Measurements from ENCODE around the gene TEX52.

Gene TEX52

DNA sequence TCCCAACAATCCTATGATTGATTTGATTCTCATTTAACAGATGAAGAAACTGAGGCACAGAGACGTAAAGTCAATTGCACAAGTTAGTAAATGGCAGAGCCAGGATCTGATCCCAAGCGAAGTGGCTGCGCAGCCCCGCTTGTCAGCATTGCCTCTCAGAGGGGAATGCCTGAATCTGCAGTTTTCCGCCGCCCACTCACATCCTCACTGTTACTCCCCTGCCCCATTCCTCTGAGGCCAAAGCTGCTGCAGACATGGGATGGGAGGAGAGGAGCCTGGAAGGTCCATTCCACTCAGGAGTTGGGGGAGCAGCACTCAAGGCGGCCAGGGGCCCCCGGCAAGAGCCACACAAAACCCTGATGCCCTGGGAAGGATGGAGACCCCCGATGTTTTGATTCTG, 23.0 kb downstream of the TEX52 start:
- Histone ChIP-seq H3K9ac (no peak overlapping the region), H3K36me3 (ENCODE audit: control insufficient read depth, insufficient read depth, low read length) (no peaks in the 10 kb centered on the region)

GRCh38 chr12:2833327-2833726, 23.5 kb downstream of the TEX52 start:
- TF ChIP-seq CTCF (IDR thresholded peaks at IDR 0.05) = no peak
- H3K27me3 ChIP-seq (ENCODE audit: control insufficient read depth, insufficient read depth, low read length) = no peaks in the 10 kb centered on the region
- no peak overlapping the region for H3K27ac ChIP-seq
- no peak overlapping the region for H2AFZ ChIP-seq
- H3K36me3 ChIP-seq (ENCODE audit: control insufficient read depth, insufficient read depth, low read length) = no peaks in the 10 kb centered on the region
- no peaks in the 10 kb centered on the region for H3K9me3 ChIP-seq (ENCODE audit: control insufficient read depth, low read length)
- H3K4me3 ChIP-seq (ENCODE audit: low read depth, low read length) = no peak overlapping the region
- no peak overlapping the region for H3K9ac ChIP-seq
- H3K79me2 ChIP-seq = no peaks in the 10 kb centered on the region
- H3K4me2 ChIP-seq (ENCODE audit: low read length) = no peak overlapping the region
- H3K4me1 ChIP-seq = no peaks in the 10 kb centered on the region

More for the DNA sequence above, 23.0 kb downstream of the TEX52 start:
- Histone ChIP-seq H2AFZ (no peak overlapping the region), H3K4me1 (no peaks in the 10 kb centered on the region), H3K27me3 (ENCODE audit: control insufficient read depth, insufficient read depth, low read length) (no peaks in the 10 kb centered on the region), H3K4me2 (ENCODE audit: low read length) (no peak overlapping the region), H3K79me2 (no peaks in the 10 kb centered on the region), H3K27ac (no peak overlapping the region), H3K9me3 (ENCODE audit: control insufficient read depth, low read length) (no peaks in the 10 kb centered on the region), H3K4me3 (ENCODE audit: low read depth, low read length) (no peak overlapping the region)
- TF ChIP-seq CTCF (IDR thresholded peaks at IDR 0.05) = no peak

- no peak for TF ChIP-seq CTCF (IDR thresholded peaks at IDR 0.05)
Measured at GRCh38 chr12:2832550-2833127, 24.2 kb downstream of the TEX52 start.

DNA sequence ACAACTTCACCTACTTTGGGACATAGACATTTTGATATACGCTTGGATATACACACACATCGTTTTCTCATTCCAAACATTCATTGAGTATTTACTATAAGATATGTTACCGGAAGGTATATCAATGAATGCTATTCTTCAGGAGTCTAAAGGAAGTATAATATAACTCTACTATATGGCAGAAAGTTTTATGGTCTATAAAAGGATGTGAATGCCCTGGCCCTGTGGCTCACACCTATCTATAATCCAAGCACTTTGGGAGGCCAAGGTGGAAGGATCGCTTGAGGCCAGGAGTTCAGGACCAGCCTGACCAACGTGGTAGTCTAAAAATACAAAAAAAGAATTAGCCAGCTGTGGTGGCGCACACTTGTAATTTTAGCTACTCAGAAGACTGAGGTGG, 27.6 kb downstream of the TEX52 start:
- no peak overlapping the region for H2AFZ ChIP-seq
- H3K79me2 ChIP-seq = no peaks in the 10 kb centered on the region
- no peak overlapping the region for H3K4me3 ChIP-seq (ENCODE audit: low read depth, low read length)
- TF ChIP-seq CTCF (IDR thresholded peaks at IDR 0.05) = no peak
- no peak overlapping the region for H3K9ac ChIP-seq
- H3K36me3 ChIP-seq (ENCODE audit: control insufficient read depth, insufficient read depth, low read length) = no peaks in the 10 kb centered on the region
- no peaks in the 10 kb centered on the region for H3K9me3 ChIP-seq (ENCODE audit: control insufficient read depth, low read length)
- no peaks in the 10 kb centered on the region for H3K4me1 ChIP-seq
- H3K4me2 ChIP-seq (ENCODE audit: low read length) = no peak overlapping the region
- H3K27ac ChIP-seq = no peak overlapping the region
- H3K27me3 ChIP-seq (ENCODE audit: control insufficient read depth, insufficient read depth, low read length) = no peaks in the 10 kb centered on the region

More at GRCh38 chr12:2832550-2833127, 24.2 kb downstream of the TEX52 start:
- Histone ChIP-seq H2AFZ (no peak overlapping the region), H3K4me1 (no peaks in the 10 kb centered on the region), H3K9me3 (ENCODE audit: control insufficient read depth, low read length) (no peaks in the 10 kb centered on the region), H3K27ac (no peak overlapping the region), H3K4me3 (ENCODE audit: low read depth, low read length) (no peak overlapping the region), H3K9ac (no peak overlapping the region), H3K27me3 (ENCODE audit: control insufficient read depth, insufficient read depth, low read length) (no peaks in the 10 kb centered on the region), H3K4me2 (ENCODE audit: low read length) (no peak overlapping the region), H3K36me3 (ENCODE audit: control insufficient read depth, insufficient read depth, low read length) (no peaks in the 10 kb centered on the region), H3K79me2 (no peaks in the 10 kb centered on the region)
